Glutamatergic neuron (in vitro differentiated cells): ENCODE measurements around the gene LSM7. TPM values are rescaled to one million over a fixed set of nuclear protein-coding genes. Genes with fewer than 3 reads are reported as not detected.

Experiments
- DNase-seq: peaks from one replicate; pipeline ENCODE4 v3.0.0; 2022
- H3K27ac Mint-ChIP-seq: one replicate; pipeline ENCODE4 v1.8.0; 2020; ENCODE audit warnings: mild to moderate bottlenecking, mixed read lengths, inconsistent platforms; ENCODE audit not compliant: unreplicated experiment
- H3K27me3 Mint-ChIP-seq: one replicate; pipeline ENCODE4 v1.8.0; 2020; ENCODE audit warnings: mild to moderate bottlenecking, moderate library complexity, mixed read lengths, inconsistent platforms; ENCODE audit not compliant: unreplicated experiment
- H3K36me3 Mint-ChIP-seq: one replicate; pipeline ENCODE4 v1.8.0; 2020; ENCODE audit warnings: mild to moderate bottlenecking, mixed read lengths, inconsistent platforms; ENCODE audit not compliant: unreplicated experiment
- H3K4me1 Mint-ChIP-seq: one replicate; pipeline ENCODE4 v1.8.0; 2020; ENCODE audit warnings: mild to moderate bottlenecking, low read depth, mixed read lengths, inconsistent platforms; ENCODE audit not compliant: unreplicated experiment
- H3K4me3 Mint-ChIP-seq: one replicate; pipeline ENCODE4 v1.8.0; 2020; ENCODE audit warnings: mild to moderate bottlenecking, mixed read lengths, inconsistent platforms; ENCODE audit not compliant: unreplicated experiment
- H3K9me3 Mint-ChIP-seq: one replicate; pipeline ENCODE4 v1.8.0; 2020; ENCODE audit warnings: mild to moderate bottlenecking, moderate library complexity, mixed read lengths, inconsistent platforms; ENCODE audit not compliant: unreplicated experiment
- total RNA-seq: library from RNA; stranded (reverse); fragmentation: NEBNext Ultra II Directional; extraction: Animal tissue kit (Norgen Biotek cat#: 25700); gene quantifications from one replicate; pipeline ENCODE4 v1.2.1, GENCODE V29; 2021; ENCODE audit not compliant: unreplicated experiment
- TF ChIP-seq, protein P1 (sequence below): fragments of 200-600 bp; sonication (generic); IDR thresholded peaks from one replicate; pipeline ENCODE4 v1.5.0; 2021; ENCODE audit not compliant: partially characterized antibody, unreplicated experiment

LSM7 gene
- total RNA-seq, 1 donor from 2014 or later, result 105 TPM

DNA sequence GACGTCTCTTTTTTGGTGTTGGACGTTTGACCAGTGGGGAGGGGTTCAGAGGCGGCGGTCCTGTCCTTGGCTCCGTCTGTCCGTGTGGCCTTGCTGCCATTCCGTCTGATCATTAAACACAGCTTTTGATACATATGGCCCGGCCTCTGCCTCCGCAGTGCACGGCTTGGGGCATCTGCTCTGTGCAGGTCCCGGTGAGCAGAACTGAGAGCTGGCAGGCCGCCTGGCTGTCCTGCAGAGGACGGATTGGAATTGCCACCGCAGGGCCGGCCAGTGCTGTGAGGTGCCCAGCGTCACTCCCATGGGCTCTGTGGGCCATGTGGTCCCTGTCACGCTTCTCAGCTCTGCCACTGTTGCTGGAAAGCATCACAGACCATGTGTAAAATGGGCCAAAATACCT is 26.3 kb upstream of the LSM7 start:
- Mint-ChIP-seq H3K4me3 (no peak overlapping the region), H3K9me3 (peaks cover 6% of the 10 kb centered on the region), H3K27ac (no peak overlapping the region), H3K4me1 (peaks cover 2% of the 10 kb centered on the region), H3K27me3 (peaks cover 3% of the 10 kb centered on the region), H3K36me3 (no peaks in the 10 kb centered on the region)
- DNase-seq, result no peak
- TF ChIP-seq, protein P1, sequence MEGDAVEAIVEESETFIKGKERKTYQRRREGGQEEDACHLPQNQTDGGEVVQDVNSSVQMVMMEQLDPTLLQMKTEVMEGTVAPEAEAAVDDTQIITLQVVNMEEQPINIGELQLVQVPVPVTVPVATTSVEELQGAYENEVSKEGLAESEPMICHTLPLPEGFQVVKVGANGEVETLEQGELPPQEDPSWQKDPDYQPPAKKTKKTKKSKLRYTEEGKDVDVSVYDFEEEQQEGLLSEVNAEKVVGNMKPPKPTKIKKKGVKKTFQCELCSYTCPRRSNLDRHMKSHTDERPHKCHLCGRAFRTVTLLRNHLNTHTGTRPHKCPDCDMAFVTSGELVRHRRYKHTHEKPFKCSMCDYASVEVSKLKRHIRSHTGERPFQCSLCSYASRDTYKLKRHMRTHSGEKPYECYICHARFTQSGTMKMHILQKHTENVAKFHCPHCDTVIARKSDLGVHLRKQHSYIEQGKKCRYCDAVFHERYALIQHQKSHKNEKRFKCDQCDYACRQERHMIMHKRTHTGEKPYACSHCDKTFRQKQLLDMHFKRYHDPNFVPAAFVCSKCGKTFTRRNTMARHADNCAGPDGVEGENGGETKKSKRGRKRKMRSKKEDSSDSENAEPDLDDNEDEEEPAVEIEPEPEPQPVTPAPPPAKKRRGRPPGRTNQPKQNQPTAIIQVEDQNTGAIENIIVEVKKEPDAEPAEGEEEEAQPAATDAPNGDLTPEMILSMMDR, result no peak

DNA sequence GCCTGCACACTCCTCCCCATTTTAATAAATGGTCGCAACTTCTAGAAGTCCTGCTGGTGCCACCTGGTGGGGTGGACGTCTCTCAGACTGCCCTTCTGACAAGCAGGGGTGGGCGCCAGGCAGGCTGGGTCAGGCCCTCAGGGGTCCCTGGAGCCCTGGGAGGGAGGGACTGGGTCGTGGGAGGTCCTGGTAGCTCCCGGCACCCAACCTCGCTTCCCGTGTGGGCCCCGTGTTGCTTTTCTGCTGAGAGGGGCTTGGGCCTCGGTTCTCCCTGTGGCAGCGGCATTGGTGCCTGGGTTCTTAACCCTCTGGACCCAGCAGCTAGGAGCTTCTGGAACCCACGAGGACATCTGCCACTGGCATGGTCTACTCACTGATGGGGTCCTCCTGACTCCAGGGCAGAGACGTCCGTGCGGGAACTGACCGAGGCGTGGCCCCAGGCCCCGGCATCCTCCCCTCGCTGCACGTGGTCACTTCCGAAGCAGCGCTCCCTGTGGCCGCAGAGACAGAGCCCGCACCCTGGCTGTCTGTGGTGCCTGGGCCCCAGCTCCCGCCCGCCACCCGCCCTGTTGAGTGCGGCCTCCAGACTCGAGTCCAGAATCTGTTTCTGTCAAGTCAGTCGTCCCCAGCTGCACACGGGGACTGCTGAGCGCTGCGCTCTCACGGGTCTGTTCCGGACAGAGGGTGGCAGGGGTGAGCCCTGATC is 25.7 kb upstream of the LSM7 start:
- TF ChIP-seq, protein P1, result no peak
- no peak overlapping the region for H3K4me3 Mint-ChIP-seq
- H3K27ac Mint-ChIP-seq, result no peak overlapping the region
- no peaks in the 10 kb centered on the region for H3K36me3 Mint-ChIP-seq
- peaks cover 3% of the 10 kb centered on the region for H3K27me3 Mint-ChIP-seq
- peaks cover 2% of the 10 kb centered on the region for H3K4me1 Mint-ChIP-seq
- peaks cover 6% of the 10 kb centered on the region for H3K9me3 Mint-ChIP-seq
- no peak for DNase-seq

DNA sequence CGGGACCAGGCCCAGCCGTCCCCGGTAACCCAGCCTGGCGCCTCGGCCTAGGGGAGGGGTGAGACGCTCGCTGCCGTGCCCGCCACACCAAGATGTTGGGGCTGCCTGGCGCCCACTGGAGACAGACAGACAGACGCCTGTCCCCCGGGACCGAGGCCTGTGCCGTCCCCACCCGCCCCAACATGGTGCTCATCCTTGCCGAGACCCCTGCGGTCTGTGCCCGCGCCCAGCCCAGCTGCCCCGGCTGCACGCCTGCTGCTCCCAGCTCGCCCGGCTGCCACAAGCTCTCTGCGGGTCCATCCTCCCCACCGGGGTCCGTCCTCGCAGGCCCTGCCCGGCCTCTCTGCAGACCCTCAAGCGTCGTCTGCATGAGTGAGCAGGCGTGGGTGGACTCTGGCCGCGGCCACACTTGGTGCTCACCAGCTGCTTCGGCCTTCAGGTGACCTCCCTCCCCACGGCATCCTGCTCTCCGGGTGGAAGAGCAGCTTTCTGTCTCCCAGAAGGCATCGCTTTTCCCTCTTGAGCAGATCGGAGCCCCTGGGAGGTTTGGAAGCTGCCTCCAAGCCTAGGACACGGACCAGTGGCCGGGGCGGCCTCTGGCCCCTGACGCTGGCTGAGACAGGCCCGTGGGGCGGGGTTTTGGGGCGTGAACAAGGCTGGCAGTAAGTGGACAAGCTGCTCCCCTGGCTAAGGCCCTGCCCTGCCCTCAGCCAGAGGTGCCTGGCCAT is 24.9 kb upstream of the LSM7 start:
- peaks cover 2% of the 10 kb centered on the region for H3K9me3 Mint-ChIP-seq
- peak; percentile 13 for DNase-seq
- TF ChIP-seq, protein P1, result no peak
- no peaks in the 10 kb centered on the region for H3K27me3 Mint-ChIP-seq
- peaks cover 2% of the 10 kb centered on the region for H3K4me1 Mint-ChIP-seq
- H3K4me3 Mint-ChIP-seq, result no peak overlapping the region
- H3K36me3 Mint-ChIP-seq, result no peaks in the 10 kb centered on the region
- no peak overlapping the region for H3K27ac Mint-ChIP-seq

DNA sequence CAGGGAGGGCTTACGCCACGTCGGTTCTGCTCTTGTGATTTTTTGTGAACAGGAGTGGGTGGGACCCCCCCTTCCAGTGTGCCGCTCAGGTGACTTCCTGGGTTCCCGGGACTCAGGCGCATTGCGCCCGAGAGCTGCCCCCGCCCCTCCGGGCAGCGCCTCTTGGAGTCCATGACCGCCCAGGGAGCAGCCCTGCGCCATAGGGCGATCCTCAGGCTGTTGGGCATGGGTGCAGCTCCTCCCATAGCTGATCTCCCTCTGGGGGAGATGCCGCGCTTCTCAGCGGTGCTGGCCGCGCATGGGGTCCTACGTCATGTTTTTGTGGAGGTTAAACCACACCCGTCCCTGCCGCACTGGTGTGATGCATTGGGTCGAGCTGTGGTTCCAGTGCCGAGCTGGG is 23.7 kb upstream of the LSM7 start:
- no peaks in the 10 kb centered on the region for H3K27me3 Mint-ChIP-seq
- peaks cover 2% of the 10 kb centered on the region for H3K4me1 Mint-ChIP-seq
- TF ChIP-seq, protein P1, result no peak
- H3K27ac Mint-ChIP-seq, result no peak overlapping the region
- no peaks in the 10 kb centered on the region for H3K36me3 Mint-ChIP-seq
- no peak for DNase-seq
- H3K4me3 Mint-ChIP-seq, result no peak overlapping the region
- no peaks in the 10 kb centered on the region for H3K9me3 Mint-ChIP-seq

DNA sequence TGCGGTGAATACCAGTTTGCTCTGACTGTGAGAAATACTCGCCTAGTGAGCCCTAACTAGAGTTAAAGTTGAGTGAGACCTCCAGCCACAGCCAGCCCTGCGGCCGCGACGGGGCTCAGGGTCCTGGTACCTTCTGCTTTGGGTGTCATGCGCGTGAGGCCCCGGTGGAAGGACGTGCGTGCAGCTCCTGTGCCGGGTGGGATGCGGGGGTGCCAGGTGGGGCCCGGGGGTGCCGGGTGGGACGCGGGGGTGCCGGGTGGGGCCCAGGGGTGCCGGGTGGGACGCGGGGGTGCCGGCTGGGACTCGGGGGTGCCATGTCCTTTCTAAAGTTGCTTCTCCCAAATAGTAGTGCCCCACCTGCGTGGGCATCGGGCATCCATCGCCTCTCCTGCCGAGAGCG is 23.2 kb upstream of the LSM7 start:
- TF ChIP-seq, protein P1, result no peak
- Mint-ChIP-seq H3K4me3 (no peak overlapping the region), H3K27ac (no peak overlapping the region), H3K36me3 (no peaks in the 10 kb centered on the region), H3K4me1 (peaks cover 2% of the 10 kb centered on the region), H3K27me3 (no peaks in the 10 kb centered on the region), H3K9me3 (no peaks in the 10 kb centered on the region)
- DNase-seq, result peak; percentile 25
